GF-D8 (cell line): Measurements from ENCODE around the gene ROR2.

Source experiments
- DNase-seq: peaks from one replicate; lab custom pipeline; 2025; lab: John Stamatoyannopoulos, UW

Gene ROR2

DNA sequence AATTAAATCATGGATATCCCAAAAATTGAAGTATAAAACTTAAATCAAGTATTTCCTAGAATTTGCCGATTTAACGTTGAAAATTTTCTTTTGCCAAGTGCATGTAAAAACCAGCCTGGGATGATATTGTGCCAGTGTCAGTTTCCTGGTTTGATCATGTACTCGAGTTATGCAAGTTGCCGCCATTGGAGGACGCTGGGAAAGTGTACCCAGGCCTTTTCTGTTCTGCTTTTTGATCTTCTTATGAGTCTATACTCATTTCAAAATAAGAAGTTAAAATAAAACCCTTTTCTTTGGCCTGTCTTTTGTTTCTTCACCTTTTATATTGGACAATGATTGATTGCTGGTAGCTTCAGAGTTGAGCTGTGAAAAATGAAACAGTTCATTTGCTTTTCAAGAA lies 433.3 kb downstream of the ROR2 start:
- DNase-seq = no peak

- DNase-seq = no peak
Measured at GRCh38 chr9:91516081-91516480, 433.9 kb downstream of the ROR2 start.

- DNase-seq = no peak
Measured at GRCh38 chr9:91515074-91515687, 434.8 kb downstream of the ROR2 start.
